SK-N-SH (cell line): ENCODE measurements around the gene CTCF. TPM values are rescaled to one million over a fixed set of nuclear protein-coding genes. Genes with fewer than 3 reads are reported as not detected.

ENCODE experiments used
- CTCF ChIA-PET: fragments of 300-600, 350-600 bp; formaldehyde crosslinking; extraction: SDS; loops from one replicate; lab custom pipeline; 2021; lab: Yijun Ruan, JAX
- POLR2A ChIA-PET: fragments of 350-600 bp; sonication (Branson Sonifier 250); formaldehyde crosslinking; extraction: SDS; loops from one replicate; lab custom pipeline; 2020; ENCODE audit warnings: antibody characterized with exemption, inconsistent platforms; lab: Yijun Ruan, JAX
- DNase-seq: peaks from one replicate; pipeline ENCODE4 v3.0.0; 2012
- H2AFZ ChIP-seq: fragments of 200-600 bp; sonication (generic); 2 replicates; pipeline ENCODE4 v1.8.1; 2016; ENCODE audit warnings: antibody characterized with exemption, mild to moderate bottlenecking, low read depth
- H3F3A ChIP-seq: fragments of 200-600 bp; sonication (generic); replicated peaks from 2 replicates; pipeline ENCODE3; 2016; ENCODE audit warnings: antibody characterized with exemption, mild to moderate bottlenecking; ENCODE audit not compliant: insufficient read depth
- H3K27ac ChIP-seq, 2 experiments: fragments of 200-500 bp in 1 of 2; fragments of 200-600 bp in 1 of 2; sonication (Bioruptor generic) in 1 of 2; sonication (generic), shearing (Covaris generic) in 1 of 2; 2 replicates each; pipeline versions ENCODE4 v1.5.1 to v1.6.1; 2014 to 2016; ENCODE audit warnings: low read depth in 2 of 2, inconsistent platforms in 1 of 2, low read length in 1 of 2, mild to moderate bottlenecking in 1 of 2, mixed read lengths in 1 of 2
- H3K27me3 ChIP-seq: fragments of 200-600 bp; sonication (generic), shearing (Covaris generic); 2 replicates; pipeline ENCODE4 v1.6.1; 2016; ENCODE audit warnings: mixed run types; ENCODE audit not compliant: insufficient read depth
- H3K36me3 ChIP-seq, 2 experiments: fragments of 200-500 bp in 1 of 2; fragments of 200-600 bp in 1 of 2; sonication (Bioruptor generic) in 1 of 2; sonication (generic) in 1 of 2; replicated peaks in 1 of 2; 2 replicates each; pipeline versions ENCODE3 to v1.5.1; 2014 to 2016; ENCODE audit warnings: low read length in 1 of 2, mild to moderate bottlenecking in 1 of 2; ENCODE audit not compliant: insufficient read depth in 2 of 2, control insufficient read depth in 1 of 2
- H3K4me1 ChIP-seq, 2 experiments: fragments of 200-500 bp in 1 of 2; fragments of 200-600 bp in 1 of 2; sonication (Bioruptor generic) in 1 of 2; sonication (generic), shearing (Covaris generic) in 1 of 2; 2 replicates each; pipeline versions ENCODE4 v1.5.1 to v1.6.1; 2014 to 2016; ENCODE audit warnings: low read depth in 1 of 2, low read length in 1 of 2, mixed run types in 1 of 2; ENCODE audit not compliant: insufficient read depth in 2 of 2, control insufficient read depth in 1 of 2
- H3K4me2 ChIP-seq: fragments of 200-600 bp; sonication (generic), shearing (Covaris generic); 2 replicates; pipeline ENCODE4 v1.6.1; 2017; ENCODE audit warnings: mixed run types
- H3K4me3 ChIP-seq, 2 experiments: fragments of 200-500 bp in 1 of 2; fragments of 200-600 bp in 1 of 2; sonication (Bioruptor generic) in 1 of 2; sonication (generic), shearing (Covaris generic) in 1 of 2; 2 replicates each; pipeline versions ENCODE4 v1.5.1 to v1.8.1; 2014 to 2016; ENCODE audit warnings: low read depth in 2 of 2, inconsistent platforms in 1 of 2, low read length in 1 of 2, mild to moderate bottlenecking in 1 of 2, mixed read lengths in 1 of 2, moderate library complexity in 1 of 2
- H3K79me2 ChIP-seq: fragments of 200-600 bp; sonication (generic); 2 replicates; pipeline ENCODE4 v1.8.1; 2017; ENCODE audit warnings: mild to moderate bottlenecking; ENCODE audit not compliant: insufficient read depth
- H3K9ac ChIP-seq: fragments of 200-600 bp; sonication (generic); 2 replicates; pipeline ENCODE4 v1.6.1; 2017; ENCODE audit warnings: mixed run types
- H3K9me2 ChIP-seq: fragments of 200-600 bp; sonication (generic); 2 replicates; pipeline ENCODE4 v1.6.1; 2017; ENCODE audit warnings: mixed run types
- H3K9me3 ChIP-seq: fragments of 200-600 bp; sonication (generic); 2 replicates; pipeline ENCODE4 v1.6.1; 2017; ENCODE audit warnings: mixed run types, mild to moderate bottlenecking, moderate library complexity
- H4K20me1 ChIP-seq: fragments of 200-600 bp; sonication (generic); 2 replicates; pipeline ENCODE4 v1.6.1; 2017; ENCODE audit warnings: mild to moderate bottlenecking, mixed run types; ENCODE audit not compliant: insufficient read depth
- EP300 ChIP-seq, 2 experiments: IDR thresholded peaks; 2 replicates each; pipeline versions ENCODE4 v1.4.0 to v1.6.1; 2012; ENCODE audit warnings: borderline replicate concordance in 1 of 2, low read depth in 1 of 2, low read length in 1 of 2
- FOSL2 ChIP-seq: IDR thresholded peaks from 2 replicates; pipeline ENCODE4 v1.4.0; 2012; ENCODE audit warnings: low read depth, mild to moderate bottlenecking, moderate library complexity, borderline replicate concordance
- FOXM1 ChIP-seq: IDR thresholded peaks from 2 replicates; pipeline ENCODE4 v1.4.0; 2012; ENCODE audit warnings: low read depth, mild to moderate bottlenecking
- GABPA ChIP-seq: IDR thresholded peaks from 2 replicates; pipeline ENCODE4 v1.4.0; 2012; ENCODE audit warnings: low read depth, mild to moderate bottlenecking
- MXI1 ChIP-seq: IDR thresholded peaks from 2 replicates; pipeline ENCODE4 v1.6.1; 2012; ENCODE audit warnings: mild to moderate bottlenecking, low read depth, low read length, improper control_type of control experiment
- POLR2AphosphoS5 ChIP-seq: IDR thresholded peaks from 2 replicates; pipeline ENCODE4 v1.6.1; 2012; ENCODE audit warnings: low read depth, low read length
- RAD21 ChIP-seq: IDR thresholded peaks from 2 replicates; pipeline ENCODE4 v1.6.1; 2012; ENCODE audit warnings: mild to moderate bottlenecking, low read length
- RXRA ChIP-seq: IDR thresholded peaks from 2 replicates; pipeline ENCODE4 v1.4.0; 2012; ENCODE audit warnings: low read depth, mild to moderate bottlenecking, borderline replicate concordance
- SMC3 ChIP-seq: IDR thresholded peaks from 2 replicates; pipeline ENCODE4 v1.6.1; 2012; ENCODE audit warnings: low read depth, low read length, improper control_type of control experiment
- TAF1 ChIP-seq: IDR thresholded peaks from 2 replicates; pipeline ENCODE4 v1.6.1; 2012; ENCODE audit warnings: low read depth, mild to moderate bottlenecking, low read length, moderate library complexity, borderline replicate concordance
- TEAD4 ChIP-seq: IDR thresholded peaks from 2 replicates; pipeline ENCODE4 v1.4.0; 2012; ENCODE audit warnings: mild to moderate bottlenecking, borderline replicate concordance; ENCODE audit not compliant: insufficient read depth
- YY1 ChIP-seq: IDR thresholded peaks from 2 replicates; pipeline ENCODE4 v1.4.0; 2012; ENCODE audit warnings: low read depth, mild to moderate bottlenecking
- WGBS: methylation state at CpG from one replicate; pipeline ENCODE4 v1.1.6; 2017; ENCODE audit warnings: low lambda C conversion rate; 5-methylcytosine and 5-hydroxymethylcytosine counted together
- polyA plus RNA-seq, 3 experiments: library from polyadenylated mRNA; depleted of rRNA; stranded (reverse); fragments of >200 nt; gene quantifications; 2 replicates each; pipeline ENCODE4 v1.2.3, GENCODE V29; 2012
- TF ChIP-seq, protein P1 (sequence below): fragments of 200-600 bp; sonication (generic); IDR thresholded peaks from 2 replicates; pipeline ENCODE4 v1.6.1; 2017; ENCODE audit warnings: antibody characterized with exemption, mild to moderate bottlenecking, moderate library complexity
- TF ChIP-seq, protein P2 (sequence below): IDR thresholded peaks from 2 replicates; pipeline ENCODE4 v1.4.0; 2012; ENCODE audit warnings: low read depth, borderline replicate concordance
- TF ChIP-seq, protein P3 (sequence below): IDR thresholded peaks from 2 replicates; pipeline ENCODE4 v1.6.1; 2012; ENCODE audit warnings: mild to moderate bottlenecking, low read depth, low read length, moderate library complexity
- TF ChIP-seq, protein P4 (sequence below): IDR thresholded peaks from 2 replicates; pipeline ENCODE4; 2012
- TF ChIP-seq, protein P5 (sequence below): IDR thresholded peaks from 2 replicates; pipeline ENCODE4 v1.4.0; 2012; ENCODE audit warnings: low read depth
- TF ChIP-seq, protein P6 (sequence below): fragments of 150-350 bp; IDR thresholded peaks from 2 replicates; pipeline ENCODE4 v1.6.1; 2017; ENCODE audit warnings: antibody characterized with exemption, low read length, low read depth, borderline replicate concordance

The CTCF gene
- polyA plus RNA-seq, 1 of the 3 experiments (the other 2 are of a cell fraction): 19.6 TPM

DNA sequence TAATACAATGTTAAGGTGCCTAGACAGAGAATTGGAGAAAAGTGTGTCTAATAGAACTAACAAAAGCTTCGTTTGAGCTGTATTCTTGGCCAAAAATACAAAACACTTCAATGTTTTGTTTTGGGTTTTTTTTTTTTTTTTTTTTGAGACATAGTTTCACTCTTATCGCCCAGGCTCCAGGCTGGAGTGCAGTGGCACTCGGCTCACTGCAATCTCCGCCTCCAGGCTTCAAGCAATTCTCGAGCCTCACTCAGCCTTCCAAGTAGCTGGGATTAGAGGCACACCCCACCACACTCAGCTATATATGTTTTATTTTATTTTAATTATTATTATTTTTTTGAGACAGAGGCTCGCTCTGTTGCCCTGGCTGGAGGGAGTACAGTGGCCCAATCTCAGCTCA, 44.3 kb downstream of the CTCF start:
- CTCF ChIA-PET: interaction anchor here (0.8 to 1.3 kb wide), 3 partner anchors 39 to 278 kb away, joined by 3 to 4 read pairs (median 3); partner anchors contain the start of genes CARMIL2 and NRN1L
- no peak overlapping the region for H3K9ac ChIP-seq
- POLR2A ChIA-PET: no interaction called here
- no peaks in the 10 kb centered on the region for H3F3A ChIP-seq
- no peak overlapping the region for H3K4me3 ChIP-seq
- H2AFZ ChIP-seq: no peak overlapping the region
- no peak overlapping the region for H3K27ac ChIP-seq
- no peaks in the 10 kb centered on the region for H3K4me1 ChIP-seq
- no peaks in the 10 kb centered on the region for H3K27me3 ChIP-seq
- H3K9me3 ChIP-seq: no peaks in the 10 kb centered on the region
- peaks cover 90% of the 10 kb centered on the region for H3K79me2 ChIP-seq
- peaks cover 10 to 12% of the 10 kb centered on the region in 2 experiments for H3K36me3 ChIP-seq
- TF ChIP-seq, protein P1, sequence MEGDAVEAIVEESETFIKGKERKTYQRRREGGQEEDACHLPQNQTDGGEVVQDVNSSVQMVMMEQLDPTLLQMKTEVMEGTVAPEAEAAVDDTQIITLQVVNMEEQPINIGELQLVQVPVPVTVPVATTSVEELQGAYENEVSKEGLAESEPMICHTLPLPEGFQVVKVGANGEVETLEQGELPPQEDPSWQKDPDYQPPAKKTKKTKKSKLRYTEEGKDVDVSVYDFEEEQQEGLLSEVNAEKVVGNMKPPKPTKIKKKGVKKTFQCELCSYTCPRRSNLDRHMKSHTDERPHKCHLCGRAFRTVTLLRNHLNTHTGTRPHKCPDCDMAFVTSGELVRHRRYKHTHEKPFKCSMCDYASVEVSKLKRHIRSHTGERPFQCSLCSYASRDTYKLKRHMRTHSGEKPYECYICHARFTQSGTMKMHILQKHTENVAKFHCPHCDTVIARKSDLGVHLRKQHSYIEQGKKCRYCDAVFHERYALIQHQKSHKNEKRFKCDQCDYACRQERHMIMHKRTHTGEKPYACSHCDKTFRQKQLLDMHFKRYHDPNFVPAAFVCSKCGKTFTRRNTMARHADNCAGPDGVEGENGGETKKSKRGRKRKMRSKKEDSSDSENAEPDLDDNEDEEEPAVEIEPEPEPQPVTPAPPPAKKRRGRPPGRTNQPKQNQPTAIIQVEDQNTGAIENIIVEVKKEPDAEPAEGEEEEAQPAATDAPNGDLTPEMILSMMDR: no peak
- no peak for TF ChIP-seq EP300 (IDR thresholded peaks at IDR 0.05; ENCODE audit: borderline replicate concordance in 1 of 2, low read depth in 1 of 2, low read length in 1 of 2)
- TF ChIP-seq GABPA: no peak
- no peak for TF ChIP-seq FOSL2
- TF ChIP-seq, protein P2, sequence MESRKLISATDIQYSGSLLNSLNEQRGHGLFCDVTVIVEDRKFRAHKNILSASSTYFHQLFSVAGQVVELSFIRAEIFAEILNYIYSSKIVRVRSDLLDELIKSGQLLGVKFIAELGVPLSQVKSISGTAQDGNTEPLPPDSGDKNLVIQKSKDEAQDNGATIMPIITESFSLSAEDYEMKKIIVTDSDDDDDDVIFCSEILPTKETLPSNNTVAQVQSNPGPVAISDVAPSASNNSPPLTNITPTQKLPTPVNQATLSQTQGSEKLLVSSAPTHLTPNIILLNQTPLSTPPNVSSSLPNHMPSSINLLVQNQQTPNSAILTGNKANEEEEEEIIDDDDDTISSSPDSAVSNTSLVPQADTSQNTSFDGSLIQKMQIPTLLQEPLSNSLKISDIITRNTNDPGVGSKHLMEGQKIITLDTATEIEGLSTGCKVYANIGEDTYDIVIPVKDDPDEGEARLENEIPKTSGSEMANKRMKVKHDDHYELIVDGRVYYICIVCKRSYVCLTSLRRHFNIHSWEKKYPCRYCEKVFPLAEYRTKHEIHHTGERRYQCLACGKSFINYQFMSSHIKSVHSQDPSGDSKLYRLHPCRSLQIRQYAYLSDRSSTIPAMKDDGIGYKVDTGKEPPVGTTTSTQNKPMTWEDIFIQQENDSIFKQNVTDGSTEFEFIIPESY: no peak
- TF ChIP-seq, protein P3, sequence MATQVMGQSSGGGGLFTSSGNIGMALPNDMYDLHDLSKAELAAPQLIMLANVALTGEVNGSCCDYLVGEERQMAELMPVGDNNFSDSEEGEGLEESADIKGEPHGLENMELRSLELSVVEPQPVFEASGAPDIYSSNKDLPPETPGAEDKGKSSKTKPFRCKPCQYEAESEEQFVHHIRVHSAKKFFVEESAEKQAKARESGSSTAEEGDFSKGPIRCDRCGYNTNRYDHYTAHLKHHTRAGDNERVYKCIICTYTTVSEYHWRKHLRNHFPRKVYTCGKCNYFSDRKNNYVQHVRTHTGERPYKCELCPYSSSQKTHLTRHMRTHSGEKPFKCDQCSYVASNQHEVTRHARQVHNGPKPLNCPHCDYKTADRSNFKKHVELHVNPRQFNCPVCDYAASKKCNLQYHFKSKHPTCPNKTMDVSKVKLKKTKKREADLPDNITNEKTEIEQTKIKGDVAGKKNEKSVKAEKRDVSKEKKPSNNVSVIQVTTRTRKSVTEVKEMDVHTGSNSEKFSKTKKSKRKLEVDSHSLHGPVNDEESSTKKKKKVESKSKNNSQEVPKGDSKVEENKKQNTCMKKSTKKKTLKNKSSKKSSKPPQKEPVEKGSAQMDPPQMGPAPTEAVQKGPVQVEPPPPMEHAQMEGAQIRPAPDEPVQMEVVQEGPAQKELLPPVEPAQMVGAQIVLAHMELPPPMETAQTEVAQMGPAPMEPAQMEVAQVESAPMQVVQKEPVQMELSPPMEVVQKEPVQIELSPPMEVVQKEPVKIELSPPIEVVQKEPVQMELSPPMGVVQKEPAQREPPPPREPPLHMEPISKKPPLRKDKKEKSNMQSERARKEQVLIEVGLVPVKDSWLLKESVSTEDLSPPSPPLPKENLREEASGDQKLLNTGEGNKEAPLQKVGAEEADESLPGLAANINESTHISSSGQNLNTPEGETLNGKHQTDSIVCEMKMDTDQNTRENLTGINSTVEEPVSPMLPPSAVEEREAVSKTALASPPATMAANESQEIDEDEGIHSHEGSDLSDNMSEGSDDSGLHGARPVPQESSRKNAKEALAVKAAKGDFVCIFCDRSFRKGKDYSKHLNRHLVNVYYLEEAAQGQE: no peak
- TF ChIP-seq POLR2AphosphoS5: no peak
- no peak for TF ChIP-seq SMC3
- no peak for TF ChIP-seq TEAD4
- TF ChIP-seq, protein P4, sequence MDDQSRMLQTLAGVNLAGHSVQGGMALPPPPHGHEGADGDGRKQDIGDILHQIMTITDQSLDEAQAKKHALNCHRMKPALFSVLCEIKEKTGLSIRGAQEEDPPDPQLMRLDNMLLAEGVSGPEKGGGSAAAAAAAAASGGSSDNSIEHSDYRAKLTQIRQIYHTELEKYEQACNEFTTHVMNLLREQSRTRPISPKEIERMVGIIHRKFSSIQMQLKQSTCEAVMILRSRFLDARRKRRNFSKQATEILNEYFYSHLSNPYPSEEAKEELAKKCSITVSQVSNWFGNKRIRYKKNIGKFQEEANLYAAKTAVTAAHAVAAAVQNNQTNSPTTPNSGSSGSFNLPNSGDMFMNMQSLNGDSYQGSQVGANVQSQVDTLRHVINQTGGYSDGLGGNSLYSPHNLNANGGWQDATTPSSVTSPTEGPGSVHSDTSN: no peak
- no peak for TF ChIP-seq FOXM1
- TF ChIP-seq YY1: no peak
- TF ChIP-seq MXI1: no peak
- no peak for TF ChIP-seq TAF1
- no peak for TF ChIP-seq RAD21
- TF ChIP-seq, protein P5, sequence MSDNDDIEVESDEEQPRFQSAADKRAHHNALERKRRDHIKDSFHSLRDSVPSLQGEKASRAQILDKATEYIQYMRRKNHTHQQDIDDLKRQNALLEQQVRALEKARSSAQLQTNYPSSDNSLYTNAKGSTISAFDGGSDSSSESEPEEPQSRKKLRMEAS: no peak
- TF ChIP-seq RXRA: no peak
- TF ChIP-seq, protein P6, sequence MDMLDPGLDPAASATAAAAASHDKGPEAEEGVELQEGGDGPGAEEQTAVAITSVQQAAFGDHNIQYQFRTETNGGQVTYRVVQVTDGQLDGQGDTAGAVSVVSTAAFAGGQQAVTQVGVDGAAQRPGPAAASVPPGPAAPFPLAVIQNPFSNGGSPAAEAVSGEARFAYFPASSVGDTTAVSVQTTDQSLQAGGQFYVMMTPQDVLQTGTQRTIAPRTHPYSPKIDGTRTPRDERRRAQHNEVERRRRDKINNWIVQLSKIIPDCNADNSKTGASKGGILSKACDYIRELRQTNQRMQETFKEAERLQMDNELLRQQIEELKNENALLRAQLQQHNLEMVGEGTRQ: no peak
- DNase-seq: no peak
- peaks cover 15% of the 10 kb centered on the region for H4K20me1 ChIP-seq
- no peak overlapping the region for H3K4me2 ChIP-seq
- WGBS: 95% methylated on average over 6 of the region's 6 CpGs
- H3K9me2 ChIP-seq: no peaks in the 10 kb centered on the region
